Mammary epithelial cell (primary cell): ENCODE results near the gene CDH13.

Source experiments
- CTCF ChIP-seq, 2 donors: IDR thresholded peaks in 1 of 2; conservative IDR thresholded peaks in 1 of 2; 2 replicates each; pipeline ENCODE4 v1.5.1; 2011 to 2012; ENCODE audit warnings: inconsistent platforms in 2 of 2, low read length in 2 of 2, mild to moderate bottlenecking in 2 of 2, control low read depth in 1 of 2, low read depth in 1 of 2; ENCODE audit not compliant: insufficient read depth in 1 of 2; ENCODE audit errors: extremely low read depth in 1 of 2
- EZH2 ChIP-seq: IDR thresholded peaks from 2 replicates; pipeline ENCODE4 v1.6.1; 2012; ENCODE audit warnings: low read length, inconsistent platforms, borderline replicate concordance

GRCh38 chr16:83589576-83589975, 962.8 kb downstream of the CDH13 start:
- no peak for TF ChIP-seq CTCF (conservative IDR thresholded peaks at IDR 0.05 in 1 of 2, IDR thresholded peaks at IDR 0.05 in 1 of 2; ENCODE audit: extremely low read depth in 1 of 2, insufficient read depth in 1 of 2, low read depth in 1 of 2, low read length in 2 of 2)
- no peak for TF ChIP-seq EZH2
